Measurements from ENCODE around the gene DDTL.

The DDTL gene

DNA sequence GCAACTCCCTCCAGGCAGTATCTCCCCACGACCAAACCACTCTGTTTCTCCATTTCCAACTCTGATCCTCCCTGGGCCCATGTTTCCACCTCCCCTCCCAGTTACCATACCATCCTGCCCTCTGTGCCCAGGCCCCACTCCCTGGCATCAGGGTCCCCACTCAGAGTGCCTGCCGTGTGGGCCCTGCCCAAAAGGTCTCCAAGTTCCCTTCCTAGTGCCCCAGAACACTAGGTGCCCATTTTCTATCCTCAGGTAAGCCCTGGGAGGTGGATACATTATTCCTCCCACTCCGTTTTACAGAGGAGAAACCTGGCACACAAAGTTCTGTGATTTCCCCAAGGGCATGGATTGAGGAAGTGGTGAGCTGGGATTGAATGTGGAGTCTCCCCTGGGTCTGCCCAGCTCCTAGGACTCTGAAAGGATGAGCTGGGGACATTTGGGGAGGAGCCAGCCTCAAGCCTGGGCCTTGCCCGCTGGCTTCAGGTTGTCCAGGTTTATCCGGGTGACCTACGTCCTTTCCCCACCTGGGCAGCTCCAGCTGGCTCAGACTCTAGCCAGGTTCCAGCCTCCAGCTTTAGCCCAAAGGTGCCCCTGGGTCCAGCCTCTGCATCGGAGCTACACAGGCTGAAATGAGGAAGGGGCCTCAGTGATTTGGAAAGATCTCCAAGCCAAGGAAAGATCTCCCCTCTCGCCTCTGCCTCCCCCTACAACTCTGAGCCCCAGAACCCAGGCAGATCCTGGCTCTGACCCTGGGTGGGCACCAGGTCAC, 40.7 kb downstream of the DDTL start:
- DNase-seq: no peak

DNA sequence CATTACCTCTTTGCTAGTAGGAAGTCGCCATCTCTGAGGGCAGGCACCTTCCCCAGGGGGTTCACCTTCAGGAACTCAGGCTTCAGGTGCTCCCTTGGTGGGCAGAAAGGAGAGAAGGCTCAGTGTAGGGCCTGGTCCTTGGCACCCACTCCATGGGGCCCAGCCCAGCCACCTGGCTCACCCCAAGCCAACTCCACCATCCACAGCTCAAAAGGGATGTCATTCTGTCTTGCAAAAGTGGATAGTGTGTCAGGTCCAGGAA, 41.3 kb downstream of the DDTL start:
- DNase-seq: no peak

DNA sequence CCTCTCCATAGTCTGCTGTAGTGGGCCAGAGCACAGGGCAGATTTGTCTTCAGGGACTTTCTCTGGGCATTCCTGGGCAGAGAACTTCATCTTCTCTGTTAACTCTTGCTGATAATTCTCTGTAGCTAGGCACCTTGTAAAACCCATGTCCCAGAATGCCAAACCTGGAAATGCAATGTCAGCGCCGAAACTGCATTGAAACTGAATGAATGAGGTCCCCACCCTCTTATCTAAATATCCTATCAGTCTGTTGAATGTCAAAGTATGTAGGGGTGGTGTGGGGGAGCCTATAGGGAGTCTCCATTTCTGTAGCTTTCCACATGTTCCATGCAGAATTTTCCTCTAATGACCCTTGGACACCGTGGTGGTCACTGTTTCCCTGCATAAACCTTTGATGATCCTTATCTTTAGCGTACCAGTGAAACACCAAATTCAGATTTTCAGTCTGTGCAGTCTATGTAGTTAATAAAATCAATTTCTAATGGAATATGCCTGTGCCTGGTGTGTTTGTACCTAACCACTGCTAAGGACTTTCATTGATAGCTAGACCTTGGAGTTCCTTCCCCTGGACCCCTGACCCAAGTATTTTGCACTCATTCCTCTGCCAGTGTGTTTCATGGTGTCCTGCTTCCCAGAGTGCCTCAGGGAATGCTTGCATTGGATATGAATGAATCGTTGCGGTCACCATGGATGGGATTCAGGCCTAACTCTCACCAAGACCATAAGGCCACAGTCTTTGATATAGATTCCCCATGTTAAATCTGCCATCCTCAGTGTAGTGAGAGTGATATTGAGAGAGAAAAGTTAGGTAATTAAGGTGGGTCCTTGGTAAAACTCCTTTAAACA, 41.9 kb downstream of the DDTL start:
- no peak for DNase-seq

DNA sequence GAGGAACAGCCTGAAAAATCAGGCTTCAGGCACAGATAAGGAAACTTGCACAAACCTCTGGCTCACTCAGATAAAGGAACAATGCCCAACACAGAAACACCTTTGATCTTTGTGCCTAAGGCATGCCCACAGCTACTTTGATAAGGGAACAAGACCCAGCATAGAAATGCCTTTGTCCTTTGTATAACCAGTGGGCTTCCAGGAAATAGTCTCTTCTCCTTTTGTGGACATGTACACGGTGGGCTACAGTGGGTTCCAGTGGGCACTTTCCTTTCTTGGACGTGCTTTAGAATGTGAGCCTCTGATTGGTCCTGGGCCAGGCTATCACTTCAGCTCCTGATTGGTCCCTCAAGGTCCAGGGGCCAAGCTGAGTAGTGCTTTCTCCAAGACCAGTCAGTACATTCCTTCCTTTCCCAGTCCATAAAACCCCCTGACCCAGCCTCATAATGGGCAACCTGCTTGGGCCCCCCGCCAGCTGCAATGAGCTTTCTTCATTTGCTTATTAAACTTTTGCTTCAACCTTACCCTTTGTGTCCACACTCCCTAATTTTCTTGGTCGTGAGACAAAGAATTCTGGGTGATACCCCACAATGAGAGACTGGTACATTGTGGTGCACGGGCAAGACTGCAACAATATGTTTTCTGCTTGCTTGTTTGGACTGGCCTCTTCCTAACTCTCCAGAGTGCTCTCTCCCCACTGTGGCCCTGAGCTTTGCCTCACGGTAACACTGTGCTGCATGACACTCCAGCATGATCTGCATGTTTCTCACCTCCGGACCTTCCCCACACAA, 42.7 kb downstream of the DDTL start:
- DNase-seq: no peak

DNA sequence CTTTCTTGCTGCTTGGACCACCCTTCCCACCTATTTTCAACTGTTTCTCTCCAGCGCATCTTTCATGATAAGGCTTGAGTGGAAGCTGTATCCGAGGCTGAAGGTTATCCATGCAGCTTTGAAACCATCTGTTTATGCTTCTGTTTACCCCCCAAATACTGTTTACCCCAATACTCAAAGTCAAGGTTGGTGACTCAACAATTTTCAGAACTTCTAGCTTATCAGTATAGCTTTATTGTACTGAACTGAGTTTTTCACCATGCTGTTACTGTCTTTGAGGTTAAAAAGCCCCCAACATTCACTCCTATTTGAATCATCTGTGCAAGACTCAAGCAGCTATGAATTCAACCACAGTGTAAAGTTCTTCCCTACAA, 43.3 kb downstream of the DDTL start:
- DNase-seq: no peak

DNA sequence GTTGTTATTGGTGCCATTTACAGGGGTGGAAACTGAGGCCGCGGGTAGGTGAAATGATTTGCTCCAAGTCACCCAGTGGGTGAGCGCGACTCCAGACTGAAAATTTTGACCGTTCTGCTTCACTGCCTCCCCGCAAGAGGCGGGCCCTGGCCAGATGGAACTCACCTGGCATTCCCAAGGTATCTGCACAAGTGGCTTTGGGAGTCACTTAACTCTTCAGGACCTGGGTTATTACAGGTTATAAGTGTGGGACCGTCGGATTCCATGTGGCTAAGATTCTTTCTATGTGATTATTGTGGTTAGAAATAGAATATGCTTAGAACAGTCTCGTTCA, 45.0 kb downstream of the DDTL start:
- no peak for DNase-seq

DNA sequence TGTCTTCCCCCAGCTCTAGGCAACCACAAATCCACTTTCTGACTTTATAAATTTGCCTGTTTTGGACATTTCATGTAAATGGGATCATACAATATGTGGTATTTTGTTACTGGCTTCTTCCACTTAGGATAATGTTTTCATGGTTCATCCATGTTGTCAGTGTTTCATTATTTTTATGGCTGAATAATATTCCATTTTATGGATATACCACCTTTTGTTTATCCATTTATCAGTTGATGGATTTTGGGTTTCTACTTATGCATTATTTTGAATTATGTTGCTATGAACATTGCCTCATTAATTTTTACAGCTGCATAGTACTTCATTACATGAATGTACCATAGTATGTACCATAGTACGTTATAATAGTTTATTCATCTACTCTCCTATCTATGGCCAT, 49.5 kb downstream of the DDTL start:
- DNase-seq: no peak

DNA sequence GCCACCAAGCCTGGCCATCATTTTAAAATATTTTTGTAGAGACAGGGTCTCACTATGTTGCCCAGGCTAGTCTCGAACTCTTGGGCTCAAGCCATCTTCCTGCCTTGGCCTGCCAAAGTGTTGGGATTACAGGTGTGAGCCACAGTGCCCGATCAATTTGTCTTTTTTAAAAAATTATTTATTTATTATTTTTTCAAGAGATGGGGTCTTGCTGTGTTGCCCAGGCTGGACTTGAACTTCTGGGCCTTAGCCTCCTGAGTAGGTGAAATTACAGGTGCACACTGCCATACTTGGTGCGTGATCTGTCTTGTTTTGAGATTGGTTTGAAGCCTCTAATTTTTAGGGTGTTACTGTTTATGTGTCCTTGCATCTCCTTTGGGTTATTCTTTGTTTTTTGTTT, 54.6 kb downstream of the DDTL start:
- no peak for DNase-seq
